Measurements from ENCODE around the gene ACTMAP. TPM values are rescaled to one million over a fixed set of nuclear protein-coding genes. Genes with fewer than 3 reads are reported as not detected.

Gene ACTMAP
- total RNA-seq, 1 donor from 2014 or later: 0.31 TPM

DNA sequence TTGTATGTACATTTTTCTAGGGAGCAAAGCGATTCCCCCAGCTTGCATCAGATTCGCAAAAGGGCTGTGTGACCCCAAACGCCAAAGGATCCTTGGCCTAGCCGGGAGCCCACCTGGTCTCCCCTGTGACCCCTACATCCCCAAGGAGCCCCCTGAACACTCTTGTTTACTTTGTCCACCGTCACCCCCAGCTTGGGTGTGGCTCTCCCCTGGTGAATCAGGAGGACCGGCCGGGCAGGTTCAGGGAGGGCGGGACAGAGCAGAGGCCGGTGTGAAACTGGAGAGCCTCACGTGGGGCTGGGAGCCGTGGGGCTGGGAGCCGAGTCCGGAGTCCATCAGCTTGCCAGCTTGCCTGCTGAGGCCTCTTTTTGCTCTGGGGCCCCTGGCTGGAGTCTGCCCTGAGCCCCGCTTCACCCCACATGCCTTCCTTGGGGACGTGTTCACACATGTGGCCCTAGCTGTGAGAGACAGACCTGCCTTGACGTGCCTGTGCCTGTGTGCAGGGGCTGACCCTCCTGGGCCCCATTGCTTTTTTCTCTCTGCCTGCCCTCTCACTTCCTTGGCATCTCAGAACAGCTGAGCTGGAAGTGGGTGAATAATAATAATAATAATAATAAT, 31.4 kb downstream of the ACTMAP start:
- DNase-seq: no peak

DNA sequence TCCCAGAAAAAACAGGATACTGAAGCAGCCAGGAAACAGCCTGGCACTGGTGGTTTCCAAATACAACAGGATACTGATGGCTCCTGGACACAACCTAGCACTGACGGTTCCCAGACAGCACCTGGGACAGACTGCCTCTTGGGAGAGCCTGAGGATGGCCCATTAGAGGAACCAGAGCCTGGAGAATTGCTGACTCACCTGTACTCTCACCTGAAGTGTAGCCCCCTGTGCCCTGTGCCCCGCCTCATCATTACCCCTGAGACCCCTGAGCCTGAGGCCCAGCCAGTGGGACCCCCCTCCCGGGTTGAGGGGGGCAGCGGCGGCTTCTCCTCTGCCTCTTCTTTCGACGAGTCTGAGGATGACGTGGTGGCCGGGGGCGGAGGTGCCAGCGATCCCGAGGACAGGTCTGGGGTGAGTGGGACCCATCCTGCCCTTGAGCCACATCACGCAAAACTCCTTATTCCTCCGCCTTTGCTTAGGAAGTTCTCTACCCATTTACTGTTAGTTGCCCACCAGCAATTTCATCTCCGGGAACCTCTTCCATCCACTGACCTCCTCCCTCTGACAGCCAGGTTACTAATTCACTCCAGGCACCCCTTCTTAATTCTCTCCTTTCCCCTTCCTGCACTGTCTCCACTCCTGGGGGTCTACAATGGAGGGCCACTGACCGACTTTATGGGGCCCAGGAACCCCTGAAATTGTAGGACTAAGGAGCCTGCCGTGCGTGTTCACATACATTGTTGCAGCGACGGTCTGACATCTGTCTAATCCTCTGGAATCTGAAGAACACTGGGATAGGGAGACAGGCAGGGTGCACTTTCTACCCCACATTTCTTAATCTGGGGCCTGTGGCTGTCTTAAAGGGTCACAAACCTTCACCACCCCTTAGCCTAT, 32.1 kb downstream of the ACTMAP start:
- DNase-seq: no peak

DNA sequence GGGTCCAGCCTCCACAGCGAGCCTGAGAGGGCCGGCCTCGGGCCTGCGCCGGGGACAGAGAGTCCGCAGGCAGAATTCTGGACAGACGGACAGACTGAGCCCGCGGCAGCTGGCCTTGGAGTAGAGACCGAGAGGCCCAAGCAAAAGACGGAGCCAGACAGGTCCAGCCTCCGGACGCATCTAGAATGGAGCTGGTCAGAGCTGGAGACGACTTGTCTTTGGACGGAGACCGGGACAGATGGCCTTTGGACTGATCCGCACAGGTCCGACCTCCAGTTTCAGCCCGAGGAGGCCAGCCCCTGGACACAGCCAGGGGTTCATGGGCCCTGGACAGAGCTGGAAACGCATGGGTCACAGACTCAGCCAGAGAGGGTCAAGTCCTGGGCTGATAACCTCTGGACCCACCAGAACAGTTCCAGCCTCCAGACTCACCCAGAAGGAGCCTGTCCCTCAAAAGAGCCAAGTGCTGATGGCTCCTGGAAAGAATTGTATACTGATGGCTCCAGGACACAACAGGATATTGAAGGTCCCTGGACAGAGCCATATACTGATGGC, 32.9 kb downstream of the ACTMAP start:
- no peak for DNase-seq

DNA sequence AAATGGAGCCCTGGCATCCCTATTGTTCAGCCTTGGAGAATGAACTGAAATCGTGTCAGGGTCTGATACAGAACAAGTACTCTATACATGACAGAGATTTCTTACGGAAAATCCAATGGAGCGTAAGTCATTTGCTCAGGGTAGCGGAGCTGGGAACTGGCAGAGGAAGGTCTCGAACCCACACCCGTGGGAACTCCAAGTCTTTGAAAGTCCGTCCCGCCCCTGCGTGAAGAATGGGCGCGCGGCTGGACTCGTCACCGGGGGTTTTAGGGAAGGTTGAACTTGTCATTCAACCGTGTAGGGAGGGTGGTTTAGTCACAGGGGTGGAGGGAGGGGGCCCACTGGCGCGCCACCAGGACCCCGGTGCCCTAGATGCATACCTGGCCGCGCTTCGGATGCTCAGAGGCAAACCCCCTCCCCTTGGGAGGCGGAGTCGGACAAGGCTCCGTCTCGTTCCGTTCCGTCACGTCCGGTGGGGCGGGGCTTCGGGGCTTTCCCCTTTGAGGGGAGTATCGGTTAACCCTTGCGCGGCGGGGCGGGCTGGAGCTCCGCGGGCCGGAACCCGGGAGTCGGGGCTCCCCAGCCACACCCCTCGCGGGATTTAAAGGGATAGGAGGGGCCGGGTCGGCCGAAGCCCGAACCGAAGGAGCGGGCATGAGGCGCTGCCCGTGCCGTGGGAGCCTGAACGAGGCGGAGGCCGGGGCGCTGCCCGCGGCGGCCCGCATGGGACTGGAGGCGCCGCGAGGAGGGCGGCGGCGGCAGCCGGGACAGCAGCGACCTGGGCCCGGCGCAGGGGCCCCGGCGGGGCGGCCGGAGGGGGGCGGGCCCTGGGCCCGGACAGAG, 33.6 kb downstream of the ACTMAP start, which contains the start of the genes COQ8B and ITPKC:
Gene COQ8B (minus strand): TSS at position 405 of the 843 bp plus-strand sequence. CDS start 2,254 bp downstream, outside the sequence.
Gene ITPKC (plus strand): TSS at position 631 of the 843 bp plus-strand sequence. CDS start 24 bp downstream, at position 655.
- DNase-seq: peak; percentile 99

DNA sequence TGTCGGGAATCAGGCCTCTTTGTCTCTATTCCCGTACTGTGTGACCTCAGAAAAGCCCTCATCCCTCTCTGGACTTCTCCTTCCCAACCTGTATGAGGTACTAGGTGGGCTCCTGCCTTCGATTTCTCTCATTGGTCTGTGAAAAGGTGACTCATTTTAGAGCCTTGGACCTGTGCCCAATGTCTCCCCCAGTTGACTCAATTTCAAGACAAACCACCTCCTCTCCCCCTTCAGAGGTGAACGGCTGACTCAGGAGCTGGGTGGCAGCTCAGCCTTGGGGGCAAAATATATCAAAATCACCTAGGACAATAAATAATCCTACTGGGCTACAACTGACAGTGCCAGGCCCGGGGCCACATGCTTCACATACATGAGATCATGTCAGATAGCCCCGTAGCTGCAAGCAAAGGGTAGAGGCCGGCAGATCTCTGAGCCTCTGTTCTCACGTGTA, 34.2 kb downstream of the ACTMAP start:
- no peak for DNase-seq

DNA sequence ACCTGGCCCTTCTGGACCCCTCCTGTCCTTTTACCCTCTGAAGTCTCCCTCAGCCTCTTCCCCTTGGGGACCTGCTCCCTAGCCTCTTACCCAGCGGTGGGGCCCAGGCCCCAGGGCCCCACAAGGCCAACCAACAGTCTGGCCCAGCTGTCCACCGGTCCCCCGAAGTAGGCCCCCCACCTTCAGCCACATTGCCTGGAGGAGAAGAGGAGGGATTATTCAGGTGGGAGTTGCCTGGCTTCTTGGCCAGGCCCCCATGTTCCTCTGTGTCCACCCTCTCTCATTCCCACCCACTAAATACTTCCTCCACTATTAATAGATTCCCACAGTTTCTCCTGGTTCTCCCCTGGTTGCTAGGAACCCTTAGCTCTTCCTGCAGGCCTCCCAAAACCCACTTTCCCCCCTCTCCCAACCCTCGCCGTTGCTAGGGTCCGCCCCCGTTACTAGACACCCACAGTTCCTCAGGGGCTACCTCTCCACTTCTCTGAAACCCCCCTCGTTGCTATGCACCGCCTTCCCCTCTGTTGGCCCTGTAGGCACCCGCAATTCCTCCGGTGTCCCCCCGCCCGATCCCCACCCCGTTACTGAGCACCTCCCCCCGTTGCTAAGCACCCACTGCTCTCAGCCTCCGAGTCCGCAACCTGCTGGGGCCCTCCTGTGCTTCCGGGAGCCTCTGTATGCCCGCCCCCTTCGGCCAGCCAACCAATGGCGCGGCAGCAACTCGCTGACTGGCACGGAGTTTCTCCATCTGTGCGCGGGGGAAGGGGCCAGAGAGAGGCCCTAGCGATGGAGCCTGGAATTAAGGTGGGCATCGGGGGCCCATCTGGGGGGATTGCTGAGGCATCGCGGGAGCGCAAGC, 35.6 kb downstream of the ACTMAP start:
- peak; percentile 93 for DNase-seq

DNA sequence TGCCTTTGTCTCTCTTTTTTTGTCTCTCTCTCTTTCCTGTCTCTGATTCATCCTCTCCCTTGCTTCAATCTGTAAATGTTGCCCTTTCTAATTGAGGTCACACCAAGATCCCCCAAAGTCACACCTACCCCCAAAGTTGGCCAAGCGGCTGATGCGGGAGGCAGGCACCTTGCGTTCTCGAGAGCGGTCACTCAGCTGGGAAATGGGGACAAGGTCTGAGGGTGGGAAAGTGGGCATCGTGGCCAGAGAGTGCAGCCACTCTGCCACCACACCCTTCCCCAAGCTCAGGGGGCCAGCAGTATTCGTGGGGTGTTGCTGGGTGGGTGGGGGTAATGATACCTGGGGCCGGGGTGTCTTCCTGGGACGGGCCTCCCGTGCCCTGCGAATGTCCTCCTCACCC, 36.3 kb downstream of the ACTMAP start:
- no peak for DNase-seq

DNA sequence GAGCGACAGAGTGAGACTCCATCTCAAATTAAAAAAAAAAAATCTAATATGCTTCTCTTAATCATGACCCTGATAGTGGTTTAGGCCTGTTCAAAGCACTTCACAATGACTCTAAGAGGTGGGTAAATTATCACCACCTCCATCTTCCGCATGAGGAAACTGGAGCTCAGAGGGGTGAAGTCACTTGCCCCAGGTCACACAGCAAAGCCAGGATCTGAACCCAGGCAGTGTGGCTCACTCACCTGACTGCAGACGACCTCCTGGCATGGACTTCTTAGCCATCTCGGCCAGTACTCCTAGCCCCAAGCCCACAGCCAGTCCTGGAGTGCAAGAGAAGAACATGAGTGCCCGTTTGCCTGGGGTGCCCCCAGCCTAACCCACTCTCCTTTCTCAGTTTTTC, 40.5 kb downstream of the ACTMAP start:
- no peak for DNase-seq

DNA sequence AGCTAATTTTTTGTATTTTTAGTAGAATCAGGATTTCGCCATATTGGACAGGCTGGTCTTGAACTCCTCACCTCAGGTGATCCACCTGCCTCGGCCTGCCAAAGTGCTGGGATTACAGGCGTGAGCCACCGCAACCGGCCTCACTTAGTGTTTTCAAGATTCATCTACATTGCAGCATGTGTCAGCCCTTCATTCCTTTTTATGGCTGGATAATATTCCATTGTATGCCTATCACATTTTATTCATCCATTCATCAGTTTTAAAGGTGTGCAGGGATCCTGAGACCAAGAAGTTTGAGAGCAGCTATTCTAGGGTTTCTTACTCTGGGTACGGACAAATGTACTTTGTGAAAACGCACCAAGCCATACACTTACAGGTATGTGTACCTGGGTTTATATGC, 42.7 kb downstream of the ACTMAP start:
- no peak for DNase-seq

DNA sequence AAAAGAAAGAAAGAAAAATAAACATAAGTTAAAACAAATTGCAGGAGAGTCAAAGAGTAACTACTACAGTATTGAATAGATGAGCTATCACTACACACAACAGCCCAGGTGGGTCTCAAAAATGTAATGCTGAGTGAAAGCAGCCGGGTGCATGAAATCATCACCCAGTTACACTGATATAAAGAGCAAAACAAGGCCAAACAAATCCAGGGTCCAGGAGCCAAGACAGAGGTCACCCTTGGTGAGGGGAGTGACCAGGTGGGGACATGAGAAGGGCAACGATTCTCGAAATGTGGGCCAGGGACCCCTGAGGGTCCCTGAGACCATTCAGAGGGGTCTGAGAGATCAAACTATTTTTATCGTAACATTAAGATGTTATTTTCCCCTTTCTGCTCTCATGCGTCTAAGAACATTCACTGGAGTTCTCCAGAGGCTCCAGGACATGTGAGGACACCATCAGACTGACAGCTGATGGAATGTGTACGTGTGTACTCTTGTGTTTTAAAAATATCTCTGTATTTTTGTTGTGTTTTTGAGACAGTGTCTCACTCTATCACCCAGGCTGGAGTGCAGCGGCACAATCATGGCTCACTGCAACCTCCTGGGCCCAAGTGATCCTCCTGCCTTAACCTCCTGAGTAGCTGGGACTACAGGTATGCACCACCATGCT, 44.2 kb downstream of the ACTMAP start:
- DNase-seq: no peak

DNA sequence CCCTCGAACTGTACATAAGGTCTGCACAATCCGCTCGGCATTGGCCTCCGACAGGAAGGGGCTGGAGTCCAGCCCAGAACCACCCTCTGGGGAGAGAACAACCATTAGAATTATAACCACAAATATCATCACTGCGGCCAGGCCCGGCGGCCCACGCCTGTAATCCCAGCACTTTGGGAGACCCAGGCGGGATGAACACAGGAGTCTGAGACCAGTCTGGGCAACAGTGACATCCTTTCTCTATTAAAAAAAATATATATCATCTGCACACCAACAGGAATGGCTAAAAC, 45.0 kb downstream of the ACTMAP start:
- no peak for DNase-seq

DNA sequence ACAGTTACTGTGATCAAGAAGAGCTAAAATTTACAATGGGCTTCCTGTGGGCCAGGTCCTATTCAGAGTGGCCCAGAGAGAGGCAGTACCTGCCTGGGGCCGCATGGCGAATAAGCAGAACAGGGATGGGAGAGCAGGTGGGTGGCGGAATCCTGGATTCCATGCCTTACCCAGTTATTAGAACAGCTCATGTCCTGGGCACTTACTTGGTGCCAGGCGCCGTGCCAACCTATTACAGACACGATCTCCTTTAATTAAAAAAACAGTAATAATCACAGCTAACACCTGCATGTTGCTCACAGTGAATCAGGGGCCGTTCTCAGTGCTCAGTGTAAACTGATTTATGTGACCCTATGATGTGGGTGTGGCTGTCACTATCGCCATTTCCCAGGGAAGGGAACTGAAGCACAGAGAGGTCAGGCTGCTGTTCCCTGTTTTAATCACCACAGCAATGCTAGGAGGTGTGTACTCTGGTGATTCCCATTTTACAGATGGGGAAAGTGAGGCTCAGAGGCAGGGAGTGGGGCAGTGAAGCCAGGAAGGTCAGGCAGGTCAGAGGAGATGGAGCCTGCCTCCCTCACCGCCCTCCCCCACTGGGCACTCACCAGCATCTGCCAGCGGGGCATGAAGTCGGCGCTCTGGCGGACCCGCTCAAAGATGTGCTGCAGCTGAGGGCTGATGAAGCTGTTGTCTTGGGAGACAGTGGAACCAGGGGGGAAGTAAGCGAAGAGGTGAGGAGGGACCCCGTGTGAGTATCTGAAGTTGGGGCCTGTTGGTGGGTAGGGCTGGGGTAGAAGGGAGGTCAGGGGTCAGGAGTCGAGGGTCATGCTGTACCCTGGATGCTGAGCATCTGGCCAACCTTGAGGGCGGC, 45.6 kb downstream of the ACTMAP start:
- no peak for DNase-seq

DNA sequence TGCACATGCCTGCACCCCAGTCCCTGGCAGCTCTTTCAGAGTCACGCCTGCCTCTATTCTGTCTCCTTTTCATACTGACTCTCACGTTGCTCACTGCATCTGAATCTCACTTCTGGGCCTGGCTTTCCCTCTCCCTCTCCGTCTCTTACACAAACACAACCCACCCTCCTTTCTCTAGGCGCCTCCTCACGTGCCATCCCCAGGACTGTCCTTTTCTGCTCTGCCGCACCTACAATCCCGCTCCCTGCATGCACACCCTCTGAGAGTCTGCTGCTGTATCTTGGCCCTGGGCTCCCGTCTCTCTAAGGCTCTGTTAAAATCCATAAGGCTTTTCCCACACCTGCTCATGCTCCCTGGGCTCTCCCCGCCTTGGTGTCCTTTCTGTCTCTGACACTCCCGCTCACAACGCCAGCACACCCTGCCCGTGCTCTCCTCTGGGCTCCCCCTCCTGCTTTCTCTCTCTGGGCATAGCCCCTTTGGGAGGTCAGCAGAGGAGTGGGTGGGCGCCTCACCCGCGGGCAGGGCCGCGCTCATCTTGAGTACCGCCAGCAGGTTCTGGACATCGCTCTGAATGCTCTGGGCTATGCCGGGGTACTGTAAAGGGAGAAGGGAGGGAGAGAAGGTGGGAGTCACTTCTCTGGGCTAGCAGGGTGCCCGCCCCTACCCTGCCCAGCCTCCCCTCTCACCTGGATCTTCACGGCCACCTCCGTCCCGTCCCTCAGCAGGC, 47.1 kb downstream of the ACTMAP start:
- no peak for DNase-seq

DNA sequence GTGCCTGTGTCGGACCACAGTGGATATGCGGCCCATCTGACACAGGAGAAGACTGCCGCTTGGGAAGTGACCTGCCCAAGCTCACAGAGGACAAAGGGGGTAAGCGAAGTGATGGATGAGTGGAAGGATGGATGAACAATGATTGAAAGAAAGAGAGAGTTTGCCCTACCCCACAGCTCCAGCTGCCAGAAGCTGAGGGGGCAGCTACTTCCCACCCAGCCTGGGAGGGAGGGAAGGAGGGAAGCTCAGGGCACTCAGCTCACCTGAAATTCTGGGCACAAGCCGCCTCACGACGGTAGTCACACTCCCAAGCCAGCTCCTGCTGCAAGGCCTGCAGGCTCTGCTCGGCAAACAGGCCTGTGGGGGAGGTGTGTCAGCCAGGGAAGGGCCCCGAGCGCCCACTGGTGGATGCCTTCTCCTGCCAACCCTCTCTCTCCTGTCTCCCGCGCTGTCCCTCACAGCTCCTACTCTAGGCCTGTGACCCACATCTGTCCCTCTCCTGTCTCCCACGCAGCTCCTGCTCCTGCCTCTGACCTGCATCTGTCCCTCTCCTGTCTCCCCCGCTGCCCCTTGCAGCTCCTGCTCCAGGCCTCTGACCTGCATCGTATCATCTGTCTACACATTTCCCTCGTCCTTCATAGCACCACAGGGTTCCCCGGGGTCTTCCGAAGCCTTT, 47.8 kb downstream of the ACTMAP start:
- DNase-seq: peak; percentile 50

DNA sequence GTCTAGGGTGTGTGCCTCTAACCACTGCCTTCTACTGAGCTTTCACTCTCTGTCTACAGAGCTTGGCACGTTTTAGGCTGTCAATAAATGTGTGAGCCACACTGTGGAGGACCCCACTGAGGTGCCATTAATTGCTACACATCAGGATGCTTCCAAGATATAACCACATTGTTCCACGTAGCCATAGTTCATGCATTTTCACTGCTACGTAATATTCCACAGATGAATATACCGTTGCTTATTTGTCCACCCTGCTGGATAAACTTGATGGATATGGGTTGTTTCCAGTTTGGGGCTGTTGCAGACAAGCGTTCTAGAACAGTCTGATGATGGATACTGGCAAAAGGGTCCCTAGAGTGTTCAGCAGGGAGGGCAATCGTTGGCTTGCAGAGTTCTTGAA, 48.5 kb downstream of the ACTMAP start:
- no peak for DNase-seq

DNA sequence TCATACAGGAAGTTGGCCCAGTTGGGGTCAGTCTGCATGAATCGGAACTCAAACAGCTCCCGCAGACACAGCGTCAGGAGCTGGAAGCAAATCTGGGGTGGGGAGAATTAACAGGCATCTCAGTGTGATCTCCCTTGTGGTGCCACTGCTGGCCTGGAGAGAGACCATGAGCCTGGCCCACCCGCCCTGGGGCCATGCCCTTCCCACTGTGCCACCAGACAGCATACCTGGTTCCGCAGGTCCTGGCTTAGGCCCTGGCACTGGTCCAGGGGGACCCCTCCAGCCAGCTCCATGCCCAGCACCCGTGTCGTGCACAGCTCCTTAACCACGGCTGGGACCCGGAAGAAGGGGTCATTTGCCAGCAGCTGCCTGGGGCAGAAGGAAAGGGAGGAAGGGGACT, 50.2 kb downstream of the ACTMAP start:
- DNase-seq: no peak

DNA sequence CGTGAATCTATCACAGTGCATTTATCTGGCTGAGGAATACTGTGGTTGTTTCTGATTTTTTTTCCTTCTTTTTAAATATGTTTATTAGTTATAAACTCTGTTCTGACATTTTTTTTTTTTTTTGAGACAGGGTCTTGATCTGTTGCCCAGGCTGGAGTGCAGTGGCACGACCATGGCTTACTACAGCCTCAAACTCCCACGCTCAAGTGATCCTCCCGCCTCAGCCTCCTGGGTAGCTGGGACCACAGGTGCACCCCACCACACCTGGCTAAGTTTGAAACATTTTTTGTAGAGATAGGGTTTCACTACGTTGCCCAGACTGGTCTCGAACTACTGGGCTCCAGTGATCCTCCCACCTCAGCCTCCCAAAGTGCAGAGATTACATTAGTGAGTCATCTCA, 53.3 kb downstream of the ACTMAP start:
- DNase-seq: no peak

DNA sequence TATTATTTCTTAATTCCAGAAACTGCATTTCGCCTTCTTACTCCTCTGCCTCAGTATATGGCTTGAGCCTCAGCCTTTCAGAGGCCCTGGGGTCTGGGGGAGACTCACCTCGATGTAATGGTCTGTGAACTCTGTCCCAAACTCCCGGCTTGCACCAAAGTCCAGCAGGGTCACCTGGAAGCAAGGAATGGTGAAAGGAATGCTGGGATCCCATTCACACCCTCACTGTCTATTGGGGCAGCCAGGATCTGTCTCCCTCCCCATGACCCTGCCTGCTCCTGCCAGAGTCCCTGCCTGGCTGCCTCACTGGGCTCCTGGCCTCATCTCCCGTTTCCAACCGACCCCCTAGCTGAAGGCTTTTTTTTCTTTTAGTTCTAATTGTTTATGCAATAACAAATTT, 54.4 kb downstream of the ACTMAP start:
- DNase-seq: no peak

DNA sequence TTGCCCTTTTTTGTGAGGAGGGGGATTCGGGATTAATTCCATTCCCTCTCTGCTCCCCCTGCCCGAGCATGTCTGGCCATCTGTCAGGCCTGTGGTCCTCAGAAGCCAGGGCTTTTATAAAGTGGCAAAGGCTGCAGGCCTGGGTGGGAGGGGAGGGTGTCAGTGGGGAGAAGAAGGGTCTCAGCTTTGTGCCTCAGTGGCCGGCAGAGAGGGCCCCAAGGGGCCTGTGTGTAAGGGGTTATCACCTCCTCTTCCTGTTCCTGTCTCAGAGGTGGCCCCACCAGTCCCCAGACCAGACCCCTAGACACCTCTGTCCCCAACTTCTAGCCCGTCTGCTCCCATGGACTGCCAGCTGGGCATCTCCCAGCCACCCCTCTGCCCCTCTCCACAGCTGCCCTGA, 56.4 kb downstream of the ACTMAP start:
- DNase-seq: no peak

Data from occipital lobe (tissue), 2 donors.